SJCRH30 (cell line): ENCODE data around the gene CPN1. TPM values are rescaled to one million over a fixed set of nuclear protein-coding genes. Genes with fewer than 3 reads are reported as not detected.
"Not testable (repeated sequence)": the region's sequence is repeated elsewhere in the genome, so short reads cannot be mapped to it uniquely, and the experiment has no call there.

Experiments used
- DNase-seq, 2 experiments: peaks; one replicate each; pipeline ENCODE4 v3.0.0-alpha.2; 2015 to 2020
- H3K27ac ChIP-seq: fragments of 250-450 bp; sonication (Bioruptor Pico); 2 replicates; pipeline ENCODE4 v1.5.1; 2020; ENCODE audit warnings: mild to moderate bottlenecking, moderate library complexity
- H3K27me3 ChIP-seq: fragments of 250-450 bp; sonication (Bioruptor Pico); 2 replicates; pipeline ENCODE4 v1.5.1; 2020; ENCODE audit warnings: mild to moderate bottlenecking, moderate library complexity
- H3K36me3 ChIP-seq: fragments of 250-450 bp; sonication (Bioruptor Pico); 2 replicates; pipeline ENCODE4 v1.5.1; 2020; ENCODE audit warnings: mild to moderate bottlenecking, moderate library complexity
- H3K4me1 ChIP-seq: fragments of 250-450 bp; sonication (Bioruptor Pico); 2 replicates; pipeline ENCODE4 v1.5.1; 2020; ENCODE audit warnings: mild to moderate bottlenecking, moderate library complexity
- H3K4me3 ChIP-seq: fragments of 250-450 bp; sonication (Bioruptor Pico); 2 replicates; pipeline ENCODE4 v1.5.1; 2020; ENCODE audit warnings: mild to moderate bottlenecking, moderate library complexity
- H3K9me3 ChIP-seq: fragments of 250-450 bp; sonication (Bioruptor Pico); replicated peaks from 2 replicates; pipeline ENCODE4 v1.5.1; 2020; ENCODE audit warnings: mild to moderate bottlenecking, moderate library complexity
- total RNA-seq: library from RNA; depleted of rRNA; stranded (reverse); fragments of >200 nt; shearing (Covaris generic); gene quantifications from 2 replicates; pipeline ENCODE4 v1.2.3, GENCODE V29; 2014; rRNA removed

Gene CPN1
- not detected in 2 replicates for total RNA-seq

DNA sequence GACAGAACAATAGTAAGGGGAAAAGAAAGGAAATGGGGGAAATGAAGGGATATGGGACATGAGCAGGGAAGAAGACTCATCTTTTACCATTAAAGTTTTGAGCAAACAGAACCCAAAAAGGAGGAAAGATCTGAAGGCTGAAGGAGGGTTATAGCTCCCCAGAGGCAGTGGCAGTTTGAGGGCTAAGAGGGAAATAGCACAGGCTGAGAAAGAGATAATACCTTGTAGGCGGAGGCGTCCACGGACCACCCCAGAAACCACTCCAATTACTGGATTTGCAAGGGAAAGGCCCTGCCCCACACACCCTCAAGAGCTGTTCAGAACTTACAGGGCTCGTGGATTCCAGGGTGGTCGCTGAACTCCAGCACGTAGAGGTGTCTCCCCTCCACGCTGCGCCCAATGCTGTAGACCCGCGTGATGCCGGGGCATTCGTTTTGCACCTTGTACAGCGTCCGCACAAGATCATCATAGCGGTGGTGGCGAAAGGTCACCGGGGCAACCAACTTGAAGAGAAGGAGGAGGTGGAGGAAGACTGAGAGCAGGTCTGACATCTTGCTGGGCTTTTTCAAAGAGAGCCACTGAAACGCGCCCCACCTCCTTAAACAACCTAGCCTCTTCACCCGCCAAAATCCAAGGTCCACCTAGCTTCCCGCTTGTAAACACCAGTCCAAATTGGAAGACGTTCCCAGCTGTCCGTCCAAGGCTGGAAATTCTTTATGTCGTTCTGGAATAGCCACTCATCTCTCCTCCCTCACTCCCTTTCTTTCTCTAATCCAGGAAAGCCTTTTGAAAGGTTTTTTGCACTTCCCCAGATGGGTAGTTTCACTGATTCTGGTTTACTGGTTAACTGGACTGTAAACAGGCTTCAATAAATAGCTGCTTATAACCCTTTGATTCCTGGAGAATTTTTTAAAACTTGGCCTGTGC, at the start of gene CPN1:
Gene CPN1, minus strand, starts transcription at position 795 of the 927 bp plus-strand sequence. Its CDS starts 244 bp downstream, at position 551.
- no peak within 1 kb of the TSS for H3K4me3 ChIP-seq
- DNase-seq: no peak
- H3K36me3 ChIP-seq: no peaks in the 10 kb centered on the region
- no peaks in the 10 kb centered on the region; the same call in 1 of the 2 replicates for H3K27me3 ChIP-seq
- H3K27ac ChIP-seq: no peak within 1 kb of the TSS
- no peaks in the 10 kb centered on the region for H3K4me1 ChIP-seq
- no peaks in the 10 kb centered on the region for H3K9me3 ChIP-seq

DNA sequence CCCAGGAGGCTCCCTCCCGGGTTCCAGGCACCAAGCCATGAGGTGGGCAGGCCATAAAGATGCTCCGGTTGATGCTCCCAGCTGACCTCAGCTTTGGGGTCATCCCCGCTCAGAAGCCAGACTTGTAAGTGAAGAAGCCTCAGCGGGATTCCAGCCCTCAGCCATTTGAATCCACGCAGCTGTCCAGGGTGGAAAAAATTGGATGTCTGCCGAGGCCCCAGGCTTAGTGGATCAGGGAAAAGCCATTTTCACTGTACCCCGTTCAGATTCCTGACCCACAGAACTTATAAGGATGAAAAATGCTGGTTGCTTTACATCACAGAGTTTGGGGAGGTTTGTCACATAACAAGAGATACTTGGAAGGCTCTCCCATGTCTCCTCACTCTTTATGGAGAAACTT, 49.2 kb upstream of the CPN1 start:
- H3K36me3 ChIP-seq: no peaks in the 10 kb centered on the region
- no peaks in the 10 kb centered on the region for H3K9me3 ChIP-seq
- H3K27me3 ChIP-seq: no peaks in the 10 kb centered on the region
- DNase-seq: peak; percentile 93 to 96
- peak overlapping the region; percentile 47 for H3K27ac ChIP-seq
- H3K4me1 ChIP-seq: peaks cover 13% of the 10 kb centered on the region
- H3K4me3 ChIP-seq: no peak overlapping the region

DNA sequence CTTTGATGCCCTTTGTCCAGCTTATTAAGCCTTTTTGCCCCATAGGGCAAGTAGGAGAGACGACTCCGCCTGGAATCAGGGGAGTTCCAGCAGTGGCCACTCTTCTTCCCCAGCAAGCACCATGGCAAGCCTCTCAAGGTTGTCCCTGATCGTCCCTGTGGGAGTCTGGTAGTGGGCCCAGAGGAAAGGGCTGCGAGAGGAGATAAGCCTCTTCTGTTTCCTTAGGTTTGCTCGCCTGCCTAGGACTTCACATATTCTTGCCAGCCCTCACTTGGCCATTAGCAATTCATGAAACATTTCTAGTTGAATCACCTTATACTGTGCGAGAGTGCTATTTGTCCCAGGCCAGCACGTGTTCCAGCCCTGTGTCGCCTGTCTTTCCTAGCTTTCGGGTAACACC, 47.8 kb upstream of the CPN1 start:
- Histone ChIP-seq H3K4me3 (no peak overlapping the region), H3K27ac (peak overlapping the region; percentile 6; the same call in 1 of the 2 replicates), H3K4me1 (peaks cover 13% of the 10 kb centered on the region), H3K9me3 (no peaks in the 10 kb centered on the region), H3K36me3 (no peaks in the 10 kb centered on the region), H3K27me3 (no peaks in the 10 kb centered on the region)
- no peak for DNase-seq

DNA sequence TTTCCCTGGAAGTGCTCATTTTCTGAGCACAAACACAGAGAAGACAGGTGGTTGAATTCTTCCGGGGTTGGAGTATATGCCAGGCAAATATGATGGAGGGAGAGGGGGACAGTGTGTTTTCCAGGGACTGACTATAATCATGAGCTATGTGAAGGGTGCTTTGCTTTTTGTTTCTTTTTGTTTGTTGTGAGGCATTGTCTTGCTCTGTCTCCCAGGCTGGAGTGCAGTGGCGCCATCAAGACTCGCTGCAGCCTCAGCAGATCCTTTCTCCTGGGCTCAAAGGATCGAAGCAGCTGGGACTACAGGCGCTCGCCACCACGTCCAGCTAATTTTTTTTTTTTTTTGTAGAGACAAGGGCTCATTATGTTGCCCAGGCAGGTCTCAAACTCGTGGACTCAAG, 47.3 kb upstream of the CPN1 start:
- H3K27me3 ChIP-seq: no peaks in the 10 kb centered on the region
- peaks cover 13% of the 10 kb centered on the region for H3K4me1 ChIP-seq
- peak; percentile 30 to 56 for DNase-seq
- H3K36me3 ChIP-seq: no peaks in the 10 kb centered on the region
- H3K4me3 ChIP-seq: no peak overlapping the region
- H3K9me3 ChIP-seq: no peaks in the 10 kb centered on the region
- H3K27ac ChIP-seq: no peak overlapping the region; the same call in 1 of the 2 replicates

DNA sequence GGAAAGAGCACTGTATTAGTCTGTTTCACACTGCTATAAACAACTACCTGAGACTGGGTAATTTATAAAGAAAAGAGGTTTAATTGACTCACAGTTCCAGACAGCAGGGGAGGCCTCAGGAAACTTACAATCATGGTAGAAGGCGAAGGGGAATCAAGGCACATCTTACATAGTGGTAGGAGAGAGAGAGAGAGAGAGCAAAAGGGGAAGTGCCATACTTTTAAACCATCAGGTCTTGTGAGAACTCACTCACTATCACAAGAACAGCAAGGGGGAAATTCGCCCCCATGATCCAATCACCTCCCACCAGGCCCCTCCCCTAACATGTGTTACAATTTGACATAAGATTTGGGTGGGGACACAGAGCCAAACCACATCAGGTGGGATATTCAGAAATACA, 43.7 kb upstream of the CPN1 start:
- not testable (repeated sequence) for H3K36me3 ChIP-seq, H3K27me3 ChIP-seq, DNase-seq, H3K4me1 ChIP-seq, H3K4me3 ChIP-seq, H3K27ac ChIP-seq, H3K9me3 ChIP-seq

DNA sequence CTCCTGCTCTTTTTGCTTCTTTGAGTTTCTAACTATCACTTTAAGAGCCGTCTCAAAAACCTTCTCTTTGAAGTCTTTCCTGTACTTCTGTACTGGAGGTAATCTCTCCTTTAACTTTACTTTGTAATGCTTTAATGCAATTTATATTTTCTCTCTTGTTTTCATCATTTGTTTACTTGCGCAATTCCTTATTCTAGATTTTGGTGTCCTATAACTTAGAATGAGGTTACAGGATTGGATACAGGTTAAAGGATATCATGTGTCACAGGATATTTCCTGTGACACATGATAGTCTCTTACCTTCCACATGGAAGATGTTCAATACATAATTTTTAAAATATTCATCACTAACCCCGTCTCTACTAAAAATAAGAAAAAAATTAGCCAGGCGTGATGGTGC, 42.4 kb upstream of the CPN1 start:
- Histone ChIP-seq H3K27ac (no peak overlapping the region), H3K9me3 (no peaks in the 10 kb centered on the region), H3K4me1 (peaks cover 5% of the 10 kb centered on the region), H3K36me3 (no peaks in the 10 kb centered on the region), H3K27me3 (no peaks in the 10 kb centered on the region), H3K4me3 (no peak overlapping the region)
- no peak for DNase-seq

DNA sequence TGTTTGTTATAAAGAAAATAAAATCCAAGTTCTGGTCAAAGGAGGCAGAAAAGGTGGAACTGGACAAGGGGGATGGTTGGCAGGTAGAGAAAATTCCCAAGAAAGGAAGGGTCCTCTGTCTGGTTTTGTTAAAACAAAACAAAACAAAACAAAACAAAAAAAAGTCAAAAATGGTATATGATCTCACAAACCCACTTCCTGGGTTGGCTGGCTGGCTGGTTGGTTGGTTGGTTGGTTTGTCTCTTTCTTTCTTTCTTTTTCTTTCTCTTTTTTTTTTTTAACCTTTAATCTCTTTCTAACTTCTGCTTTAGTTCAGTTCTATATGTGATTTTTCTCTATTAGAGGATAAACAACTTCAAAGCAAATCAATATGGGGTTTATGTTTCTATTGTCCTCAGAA, 41.1 kb upstream of the CPN1 start:
- peaks cover 5% of the 10 kb centered on the region for H3K4me1 ChIP-seq
- no peak overlapping the region for H3K27ac ChIP-seq
- no peaks in the 10 kb centered on the region for H3K36me3 ChIP-seq
- H3K4me3 ChIP-seq: peak overlapping the region; percentile 25; the same call in 1 of the 2 replicates
- H3K27me3 ChIP-seq: no peaks in the 10 kb centered on the region
- H3K9me3 ChIP-seq: no peaks in the 10 kb centered on the region
- no peak for DNase-seq

DNA sequence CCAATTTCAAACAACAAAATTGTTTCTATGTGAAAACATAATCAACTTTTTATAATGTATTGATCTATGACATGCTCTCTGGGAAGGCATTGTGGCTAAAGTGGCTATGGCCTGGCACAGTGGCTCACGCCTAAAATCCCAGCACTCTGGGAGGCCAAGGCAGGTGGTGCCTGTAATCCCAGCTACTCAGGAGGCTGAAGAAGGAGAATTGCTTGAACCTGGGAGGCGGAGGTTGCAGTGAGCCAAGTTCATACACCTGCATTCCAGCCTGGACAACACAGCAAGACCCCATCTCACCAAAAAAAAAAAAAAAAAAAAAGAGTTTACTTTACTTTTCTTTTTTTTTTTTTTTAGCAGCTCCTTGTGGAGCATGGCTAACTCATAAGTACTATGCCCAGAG, 38.9 kb upstream of the CPN1 start:
- no peak for DNase-seq
- peaks cover 5% of the 10 kb centered on the region for H3K4me1 ChIP-seq
- no peaks in the 10 kb centered on the region for H3K36me3 ChIP-seq
- H3K9me3 ChIP-seq: no peaks in the 10 kb centered on the region
- H3K4me3 ChIP-seq: no peak overlapping the region
- H3K27me3 ChIP-seq: no peaks in the 10 kb centered on the region
- no peak overlapping the region for H3K27ac ChIP-seq

DNA sequence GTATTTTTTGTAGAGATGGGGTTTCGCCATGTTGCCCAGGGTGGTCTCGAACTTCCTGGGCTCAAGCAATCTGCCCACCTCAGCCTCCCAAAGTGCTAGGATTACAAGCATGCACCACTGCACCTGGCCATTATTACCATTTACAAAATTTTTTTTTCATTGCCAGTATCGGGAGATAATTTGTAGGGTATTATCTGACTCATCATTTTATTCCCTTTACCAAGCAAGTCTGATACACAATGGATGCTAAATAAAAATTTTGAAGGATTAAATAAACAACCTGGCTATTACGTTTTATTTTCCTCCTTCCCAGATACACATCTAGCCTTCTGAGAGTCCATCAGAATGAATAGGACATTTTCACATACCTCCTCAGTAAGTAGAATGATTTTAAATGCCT, 38.1 kb upstream of the CPN1 start:
- H3K4me1 ChIP-seq: peaks cover 5% of the 10 kb centered on the region
- H3K27me3 ChIP-seq: no peaks in the 10 kb centered on the region
- H3K36me3 ChIP-seq: no peaks in the 10 kb centered on the region
- H3K4me3 ChIP-seq: no peak overlapping the region
- no peaks in the 10 kb centered on the region for H3K9me3 ChIP-seq
- no peak overlapping the region for H3K27ac ChIP-seq
- no peak for DNase-seq

DNA sequence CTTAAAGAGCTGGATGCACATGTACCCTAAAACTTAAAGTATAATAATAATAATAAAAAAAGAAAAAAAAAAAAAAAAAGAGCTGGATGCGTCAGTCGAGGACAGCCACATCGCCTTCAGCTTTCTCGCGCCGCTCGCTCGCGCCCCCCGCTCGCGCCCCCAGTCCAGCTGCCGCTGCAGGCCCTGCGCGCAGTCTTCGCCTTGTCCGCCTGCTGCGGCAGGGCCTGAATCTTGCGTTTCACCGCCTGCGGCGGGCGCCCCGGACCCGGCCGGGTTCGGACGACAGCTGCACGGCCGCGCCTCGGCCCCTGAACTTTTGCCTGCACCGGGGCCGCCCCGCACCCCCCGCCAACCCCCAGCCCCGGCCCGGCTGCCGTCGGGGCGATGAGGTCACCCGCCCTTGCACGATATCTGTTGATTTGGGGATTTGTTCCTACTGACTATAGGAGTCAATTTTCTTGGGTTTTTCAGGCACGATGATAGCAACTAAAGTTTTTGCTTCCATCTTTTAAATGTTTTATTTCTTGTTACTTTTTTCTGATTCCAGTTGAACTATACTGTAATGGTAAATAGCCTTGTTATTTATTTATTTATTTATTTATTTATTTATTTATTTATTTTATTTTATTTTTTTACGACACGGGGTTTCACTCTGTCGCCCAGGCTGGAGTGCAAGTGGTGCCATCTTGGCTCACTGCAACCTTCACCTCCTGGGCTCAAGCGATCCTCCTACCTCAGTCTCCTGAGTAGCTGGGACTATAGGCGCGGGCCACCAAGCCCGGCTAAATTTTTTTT, 33.5 kb upstream of the CPN1 start:
- DNase-seq: no peak
- no peak overlapping the region for H3K4me3 ChIP-seq
- H3K27ac ChIP-seq: no peak overlapping the region
- no peaks in the 10 kb centered on the region for H3K27me3 ChIP-seq
- no peaks in the 10 kb centered on the region for H3K9me3 ChIP-seq
- H3K36me3 ChIP-seq: no peaks in the 10 kb centered on the region
- no peaks in the 10 kb centered on the region for H3K4me1 ChIP-seq

DNA sequence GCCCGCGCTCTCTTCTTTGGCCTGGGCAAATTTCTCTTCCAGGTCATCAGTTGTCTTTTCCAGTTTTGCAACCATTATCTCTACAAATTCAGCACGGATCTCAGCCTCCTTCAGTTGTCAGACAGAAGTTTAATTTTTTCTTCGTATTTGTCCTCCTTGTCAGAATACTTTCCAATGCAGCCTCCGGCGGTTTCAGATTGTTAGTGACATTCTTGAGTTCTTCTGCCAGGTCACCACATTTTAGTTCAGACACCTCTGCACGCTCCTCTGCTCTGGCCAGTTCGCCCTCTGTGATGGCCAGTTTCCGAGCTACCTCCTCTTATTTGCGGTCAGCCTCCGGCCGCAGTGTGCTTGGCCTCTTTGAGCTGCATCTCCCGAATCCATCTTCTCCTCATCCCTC, 32.8 kb upstream of the CPN1 start:
- H3K27me3 ChIP-seq: no peaks in the 10 kb centered on the region
- H3K36me3 ChIP-seq: no peaks in the 10 kb centered on the region
- H3K9me3 ChIP-seq: no peaks in the 10 kb centered on the region
- DNase-seq: no peak
- H3K27ac ChIP-seq: no peak overlapping the region
- no peaks in the 10 kb centered on the region for H3K4me1 ChIP-seq
- no peak overlapping the region for H3K4me3 ChIP-seq

DNA sequence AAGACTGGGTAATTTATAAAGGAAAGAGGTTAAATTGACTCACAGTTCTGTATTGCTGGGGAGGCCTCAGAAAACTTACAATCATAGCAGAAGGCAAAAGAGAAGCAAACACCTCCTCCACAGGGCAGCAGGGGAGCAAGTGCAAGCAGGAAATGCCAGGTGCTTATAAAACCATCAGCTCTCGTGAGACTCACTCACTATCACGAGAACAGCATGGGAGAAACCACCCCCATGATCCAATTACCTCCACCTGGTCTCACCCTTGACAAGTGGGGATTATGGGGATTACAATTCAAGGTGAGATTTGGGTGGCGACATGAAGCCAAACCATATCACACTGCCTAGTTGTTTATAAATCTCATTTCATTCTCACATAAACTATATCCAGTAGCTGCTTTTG, 28.0 kb upstream of the CPN1 start:
- Histone ChIP-seq H3K9me3 (no peaks in the 10 kb centered on the region), H3K27me3 (no peaks in the 10 kb centered on the region), H3K27ac (no peak overlapping the region), H3K4me3 (no peak overlapping the region), H3K36me3 (no peaks in the 10 kb centered on the region), H3K4me1 (no peaks in the 10 kb centered on the region)
- no peak for DNase-seq

DNA sequence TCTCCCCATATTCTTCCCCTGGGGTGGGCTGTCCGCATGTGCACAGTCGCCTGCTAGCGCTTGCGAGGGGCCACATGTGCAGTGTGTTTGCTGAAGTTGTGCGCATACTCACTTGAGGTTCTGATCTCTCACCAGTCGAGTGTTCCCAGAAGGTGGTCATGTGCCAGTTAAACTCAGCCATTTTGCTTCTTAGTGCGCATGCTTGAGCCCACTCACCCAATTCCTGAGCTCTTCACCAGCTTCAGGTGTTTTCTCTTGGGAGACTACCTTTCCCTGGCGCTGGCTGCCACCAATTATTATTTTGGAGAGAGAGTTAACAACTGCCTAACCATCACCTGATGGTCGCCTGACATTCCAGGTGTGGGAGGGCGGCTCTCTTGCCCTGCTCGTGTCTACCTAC, 25.2 kb upstream of the CPN1 start:
- Histone ChIP-seq H3K27me3 (no peaks in the 10 kb centered on the region), H3K36me3 (no peaks in the 10 kb centered on the region), H3K27ac (no peak overlapping the region), H3K9me3 (no peaks in the 10 kb centered on the region), H3K4me1 (no peaks in the 10 kb centered on the region), H3K4me3 (no peak overlapping the region)
- DNase-seq: no peak

DNA sequence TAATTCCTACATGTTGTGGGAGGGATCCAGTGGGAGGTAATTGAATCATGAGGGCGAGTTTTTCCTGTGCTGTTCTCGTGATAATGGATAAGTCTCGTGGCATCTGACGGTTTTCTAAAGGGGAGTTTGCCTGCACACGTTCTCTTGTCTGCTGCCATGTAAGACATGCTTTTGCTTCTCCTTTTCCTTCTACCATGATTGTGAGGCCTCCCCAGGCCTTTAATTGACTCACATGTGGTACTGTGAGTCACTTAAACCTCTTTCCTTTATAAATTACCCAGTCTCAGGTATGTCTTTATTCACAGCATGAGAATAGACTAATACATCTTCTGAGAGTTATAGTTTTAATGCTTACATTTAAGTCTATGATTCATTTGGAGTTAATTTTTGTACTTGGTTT, 22.6 kb upstream of the CPN1 start:
- no peak overlapping the region for H3K27ac ChIP-seq
- H3K9me3 ChIP-seq: no peaks in the 10 kb centered on the region
- H3K27me3 ChIP-seq: no peaks in the 10 kb centered on the region
- no peaks in the 10 kb centered on the region for H3K36me3 ChIP-seq
- no peak overlapping the region for H3K4me3 ChIP-seq
- H3K4me1 ChIP-seq: no peaks in the 10 kb centered on the region
- DNase-seq: no peak

DNA sequence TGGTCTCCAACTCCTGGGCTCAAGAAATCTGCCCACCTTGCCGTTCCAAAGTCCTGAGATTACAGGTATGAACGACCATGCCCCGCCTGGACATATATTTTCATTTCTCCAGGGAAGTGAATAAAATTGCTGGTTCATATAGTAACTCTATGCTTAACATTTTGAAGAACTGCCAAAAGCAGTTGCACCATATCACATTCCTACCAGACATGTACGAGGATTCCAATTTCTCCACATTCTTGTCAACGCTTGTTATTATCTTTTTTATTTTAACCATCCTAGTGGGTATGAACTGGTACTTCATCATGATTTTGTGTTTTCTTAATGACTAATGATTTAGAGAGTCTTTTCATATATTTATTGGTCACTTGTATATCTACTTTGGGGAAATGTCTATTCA, 21.9 kb upstream of the CPN1 start:
- H3K4me3 ChIP-seq: no peak overlapping the region
- H3K36me3 ChIP-seq: no peaks in the 10 kb centered on the region
- H3K9me3 ChIP-seq: no peaks in the 10 kb centered on the region
- H3K27ac ChIP-seq: no peak overlapping the region
- no peaks in the 10 kb centered on the region for H3K4me1 ChIP-seq
- H3K27me3 ChIP-seq: no peaks in the 10 kb centered on the region
- DNase-seq: no peak
